ENCODE results near the gene SLC25A36.
"Not testable (repeated sequence)": the region's sequence is repeated elsewhere in the genome, so short reads cannot be mapped to it uniquely, and the experiment has no call there.

The SLC25A36 gene

GRCh38 chr3:141000027-141000663, 58.5 kb downstream of the SLC25A36 start:
- DNase-seq: peak; percentile 50

DNA sequence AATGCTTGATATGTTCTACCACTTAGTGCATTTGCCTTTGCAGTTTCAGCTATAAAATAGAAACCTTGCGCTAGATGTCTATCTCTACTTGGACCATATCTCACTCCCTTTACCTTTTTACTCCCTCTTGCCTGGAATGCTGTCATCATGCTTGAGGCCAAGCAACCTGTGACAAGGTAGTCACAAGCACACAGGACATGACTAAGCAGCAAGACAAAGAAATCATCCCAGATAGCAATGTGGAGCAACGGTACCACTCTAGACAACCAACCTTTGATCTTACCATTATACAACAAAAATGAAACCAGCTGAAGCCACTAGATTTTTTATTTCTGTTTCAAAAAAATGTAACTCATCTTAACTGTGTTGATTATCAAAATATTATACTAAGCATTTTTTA, 59.0 kb downstream of the SLC25A36 start:
- no peak for DNase-seq

- DNase-seq: no peak
These were observed 64.7 kb downstream of the SLC25A36 start for GRCh38 chr3:141006344-141006743.

DNA sequence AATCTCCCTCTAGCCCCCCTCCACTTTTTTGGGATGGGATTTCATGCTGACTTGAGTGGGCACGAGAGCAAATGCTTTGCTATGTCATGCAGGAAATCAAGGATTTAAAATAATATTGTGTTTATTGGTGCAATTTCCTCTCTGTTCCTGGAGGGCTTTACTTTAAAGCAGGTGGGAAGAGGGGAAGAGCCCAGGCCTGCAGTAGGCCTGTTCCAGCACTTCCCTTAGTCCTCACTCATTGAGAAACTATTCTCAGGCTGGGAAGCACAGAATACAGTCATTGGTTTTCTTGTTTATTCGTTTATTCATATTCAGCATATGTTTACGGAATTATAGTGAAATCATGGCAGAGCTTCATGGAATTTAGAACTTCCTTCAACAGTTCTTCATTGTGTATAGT, 67.9 kb downstream of the SLC25A36 start:
- DNase-seq: no peak

DNA sequence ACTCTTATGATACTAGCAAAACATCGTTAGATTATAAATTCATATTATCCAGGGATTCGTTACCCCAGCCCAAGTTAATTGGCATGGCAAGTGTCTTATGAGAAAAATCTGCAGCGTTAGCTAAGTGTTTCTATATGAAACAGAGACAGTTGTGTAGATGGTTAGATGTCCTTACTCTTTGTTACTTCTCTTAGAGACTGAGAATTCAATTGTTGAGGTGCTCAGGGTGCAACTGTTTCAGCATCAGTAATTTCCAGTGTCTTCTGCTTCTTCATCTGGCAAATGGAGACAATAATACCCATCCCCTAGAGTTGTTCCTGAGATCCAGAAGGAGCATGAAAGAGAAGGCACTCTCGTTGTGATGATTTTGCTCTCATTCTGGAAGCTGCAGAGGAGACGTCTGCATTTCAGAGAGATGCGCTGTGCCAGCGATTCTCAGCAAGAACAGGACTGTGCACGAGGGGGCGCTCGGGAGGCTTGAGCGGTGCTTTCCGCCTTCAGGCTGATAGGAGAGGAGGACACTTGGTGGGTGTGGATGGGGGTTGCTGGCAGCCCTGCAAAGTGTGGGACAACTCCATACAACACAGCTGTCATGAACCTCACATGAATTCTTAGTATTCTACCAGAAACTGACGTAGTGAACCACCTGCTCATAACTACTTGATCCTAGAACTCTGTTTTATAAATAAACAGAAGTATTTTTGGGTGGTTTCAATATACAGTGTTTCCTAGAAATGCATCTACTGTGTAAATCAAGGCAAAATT, 69.8 kb downstream of the SLC25A36 start:
- peak; percentile 50 for DNase-seq

DNA sequence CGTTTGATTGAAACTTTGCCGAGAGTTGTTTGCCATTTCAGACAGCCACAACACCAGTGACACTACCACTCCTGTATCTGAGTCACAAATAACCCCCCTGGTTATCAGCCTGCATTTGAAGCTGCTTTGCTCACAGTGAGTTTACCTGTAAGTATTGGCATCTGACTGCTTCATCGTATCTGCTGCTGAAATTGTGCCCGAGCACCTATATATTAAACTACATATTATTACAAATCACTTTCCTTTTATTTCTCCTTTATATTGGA, 70.3 kb downstream of the SLC25A36 start:
- DNase-seq: no peak

- no peak for DNase-seq
These were observed 70.9 kb downstream of the SLC25A36 start for GRCh38 chr3:141012571-141012970.

DNA sequence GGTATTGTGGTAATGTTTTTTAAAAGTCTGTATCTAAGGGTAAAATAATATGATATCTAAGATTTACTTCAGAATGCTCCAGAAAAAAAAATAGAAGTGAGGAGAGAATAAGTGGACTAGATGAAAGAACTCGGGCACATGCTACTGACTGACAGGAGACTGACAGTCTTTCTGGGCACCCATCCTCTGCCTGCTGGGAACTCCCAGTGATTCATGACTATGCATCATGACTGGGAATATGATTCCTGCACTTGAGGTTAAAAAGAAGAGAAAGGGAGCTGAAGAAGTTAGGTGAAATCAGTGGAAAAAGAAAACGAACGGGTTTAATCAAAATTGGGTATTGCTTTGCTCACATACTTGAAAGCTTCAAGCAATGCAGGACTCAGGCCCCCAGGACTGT, 73.8 kb downstream of the SLC25A36 start:
- no peak for DNase-seq

- DNase-seq: not testable (repeated sequence)
These were observed 76.0 kb downstream of the SLC25A36 start for GRCh38 chr3:141017366-141018322.

DNA sequence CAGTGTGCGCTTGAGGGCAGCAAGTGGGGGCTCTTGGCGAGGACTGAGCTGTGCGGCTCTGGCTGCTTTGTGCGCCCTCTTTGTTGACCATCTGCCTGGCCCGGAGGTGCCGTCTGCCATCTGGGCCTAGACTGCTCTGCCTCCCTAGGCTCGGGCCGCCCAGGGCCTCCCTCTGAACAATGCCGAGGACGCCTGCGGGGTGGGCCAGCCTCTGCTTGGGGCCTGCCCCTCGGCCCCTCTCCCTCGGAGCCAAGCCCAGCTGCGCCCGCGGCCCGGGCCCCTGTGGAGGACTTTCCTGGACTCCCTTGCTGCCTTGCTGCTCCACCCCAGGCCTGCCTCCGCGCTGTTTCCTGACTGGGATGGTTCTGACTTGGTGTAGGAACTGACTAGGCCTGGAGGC, 77.6 kb downstream of the SLC25A36 start:
- DNase-seq: no peak

DNA sequence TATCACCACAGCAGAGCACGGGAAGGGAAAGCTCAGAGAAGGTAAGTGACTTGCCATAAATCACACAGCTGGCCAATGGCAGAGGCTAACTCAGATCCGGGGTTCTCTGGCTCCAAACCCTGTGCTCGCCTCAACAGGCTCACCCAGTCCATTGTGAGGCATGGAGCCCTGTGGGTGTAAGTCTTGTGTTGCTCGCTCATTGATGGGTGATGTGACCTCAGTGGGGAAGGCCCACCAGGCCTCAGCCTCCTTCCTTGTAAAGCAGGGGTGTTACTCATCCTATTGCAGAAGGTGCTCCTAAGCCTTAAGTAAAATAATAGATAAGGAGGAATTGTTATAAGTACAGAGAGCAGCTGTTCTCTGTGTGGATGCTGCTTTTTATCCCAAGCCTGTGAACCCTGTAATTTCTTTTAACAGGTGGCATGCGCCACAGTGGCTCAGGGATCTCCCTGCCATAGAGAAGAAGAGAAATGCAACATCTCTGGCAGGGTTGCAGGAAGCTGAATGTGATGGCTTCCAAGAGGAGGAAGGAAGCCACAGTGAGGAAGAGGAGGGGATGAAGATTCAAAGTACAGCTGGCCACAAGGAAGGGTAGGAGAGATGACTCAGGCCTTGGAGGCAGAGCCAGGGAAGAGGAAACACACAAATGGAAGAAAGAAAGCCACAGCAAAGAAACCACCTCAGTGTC, 78.7 kb downstream of the SLC25A36 start:
- DNase-seq: peak; percentile 12

GRCh38 chr3:141021261-141021660, 79.6 kb downstream of the SLC25A36 start:
- DNase-seq: peak; percentile 41
